GM19467 (cell line): Measurements from ENCODE around the gene PLD4.
A peak's percentile ranks its signal among the peaks of the same experiment; 100 is the strongest.

Experiments
- ATAC-seq: cut with Tn5 transposase; IDR thresholded peaks from one replicate; pipeline ENCODE4 v1.9.1; 2021; ENCODE audit warnings: mild to moderate bottlenecking, moderate library complexity; ENCODE audit not compliant: unreplicated experiment

Gene PLD4

GRCh38 chr14:104973135-104973384 is 48.4 kb downstream of the PLD4 start:
- no peak for ATAC-seq

DNA sequence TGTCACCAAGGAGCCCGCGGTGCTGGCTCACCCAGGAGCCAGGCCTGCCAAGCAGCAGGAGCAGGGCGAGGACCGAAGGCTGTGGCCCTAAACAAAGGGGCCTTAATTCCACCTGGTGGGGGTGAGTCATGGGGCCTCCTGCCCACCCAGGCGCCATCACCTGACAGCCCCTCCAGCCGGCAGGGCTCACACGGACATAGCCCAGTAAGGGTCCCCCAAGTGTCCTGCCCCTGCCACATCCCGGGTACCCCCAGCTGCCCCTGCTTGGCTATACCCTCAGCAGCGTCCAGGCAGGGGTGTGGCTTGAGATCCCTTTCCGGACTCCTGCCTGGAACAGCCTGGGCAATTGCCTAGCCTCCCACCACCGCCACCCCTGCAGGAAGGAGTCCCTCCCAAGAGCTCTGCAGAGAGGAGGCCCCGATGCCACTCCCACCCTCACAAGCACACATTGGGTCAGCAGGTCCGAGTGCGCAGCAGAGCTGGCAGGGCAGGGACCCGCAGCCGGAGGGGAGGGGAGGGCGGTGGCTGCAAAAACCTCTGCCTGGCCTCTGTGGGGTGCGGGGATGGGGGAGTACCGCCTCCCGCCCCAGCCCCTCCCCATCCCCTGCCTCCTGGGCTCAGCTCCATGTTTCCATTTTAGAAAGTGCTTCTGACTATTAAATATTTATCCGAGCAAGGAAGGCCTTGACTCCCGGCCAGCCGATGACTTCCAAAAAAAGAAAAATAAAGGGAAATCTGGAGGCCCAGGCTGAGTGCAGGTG is 48.9 kb downstream of the PLD4 start:
- ATAC-seq, result no peak

DNA sequence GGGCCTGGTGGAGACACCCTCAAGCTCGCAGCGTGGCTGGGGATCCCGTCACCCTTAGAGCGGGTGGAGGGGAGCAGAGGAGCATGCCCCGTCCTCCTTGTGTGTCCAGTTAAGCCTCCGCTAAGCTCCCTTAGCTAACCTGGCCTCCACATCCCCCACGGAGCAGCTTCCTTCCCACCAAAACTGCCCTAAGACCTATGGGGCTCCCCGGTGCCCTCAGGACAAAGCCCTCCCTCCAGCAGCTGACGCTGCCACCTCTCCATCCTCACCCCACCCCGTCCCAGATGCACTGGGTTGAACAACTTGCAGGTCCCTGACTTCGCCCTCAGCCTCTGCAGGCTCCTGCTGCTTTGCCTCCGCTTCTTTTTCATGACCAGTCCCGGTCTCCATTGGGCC is 49.5 kb downstream of the PLD4 start:
- ATAC-seq, result no peak

DNA sequence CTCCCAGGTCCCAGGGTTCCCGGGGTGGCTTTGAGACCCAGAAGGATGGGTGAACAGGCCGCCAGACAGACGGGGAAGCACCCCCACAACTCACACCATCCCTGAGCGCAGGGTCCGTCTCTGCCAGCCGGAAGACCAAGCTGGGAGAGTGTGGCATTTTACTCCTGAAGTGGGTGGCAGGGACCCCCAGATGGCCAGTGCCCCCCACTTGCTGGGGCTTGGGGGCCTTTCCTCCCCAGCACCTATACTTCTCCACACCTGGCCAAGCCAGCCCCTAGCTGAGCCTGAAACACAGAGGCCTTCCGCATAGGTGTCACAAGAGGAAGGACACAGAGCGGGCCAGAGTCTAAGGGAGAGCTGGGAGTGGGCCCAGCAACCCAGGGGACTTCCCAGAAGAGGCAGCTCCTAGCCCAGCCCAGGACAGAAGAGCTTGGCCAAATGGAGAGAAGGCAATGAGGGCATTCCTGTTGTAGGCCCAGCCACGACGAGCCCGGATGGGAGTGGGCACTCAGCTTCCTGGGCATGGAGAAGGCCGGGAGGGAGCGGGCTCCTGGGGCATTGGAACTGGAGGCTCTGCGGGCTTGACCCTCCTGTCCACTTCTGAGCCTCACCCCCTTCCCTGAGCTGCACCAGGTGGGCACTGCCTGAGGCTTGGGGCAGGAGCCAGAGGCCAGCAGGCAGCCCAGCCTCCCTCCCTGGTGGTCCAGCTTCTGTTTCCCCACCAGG is 50.1 kb downstream of the PLD4 start:
- ATAC-seq, result no peak

GRCh38 chr14:104975481-104976197 is 51.0 kb downstream of the PLD4 start:
- ATAC-seq, result no peak

DNA sequence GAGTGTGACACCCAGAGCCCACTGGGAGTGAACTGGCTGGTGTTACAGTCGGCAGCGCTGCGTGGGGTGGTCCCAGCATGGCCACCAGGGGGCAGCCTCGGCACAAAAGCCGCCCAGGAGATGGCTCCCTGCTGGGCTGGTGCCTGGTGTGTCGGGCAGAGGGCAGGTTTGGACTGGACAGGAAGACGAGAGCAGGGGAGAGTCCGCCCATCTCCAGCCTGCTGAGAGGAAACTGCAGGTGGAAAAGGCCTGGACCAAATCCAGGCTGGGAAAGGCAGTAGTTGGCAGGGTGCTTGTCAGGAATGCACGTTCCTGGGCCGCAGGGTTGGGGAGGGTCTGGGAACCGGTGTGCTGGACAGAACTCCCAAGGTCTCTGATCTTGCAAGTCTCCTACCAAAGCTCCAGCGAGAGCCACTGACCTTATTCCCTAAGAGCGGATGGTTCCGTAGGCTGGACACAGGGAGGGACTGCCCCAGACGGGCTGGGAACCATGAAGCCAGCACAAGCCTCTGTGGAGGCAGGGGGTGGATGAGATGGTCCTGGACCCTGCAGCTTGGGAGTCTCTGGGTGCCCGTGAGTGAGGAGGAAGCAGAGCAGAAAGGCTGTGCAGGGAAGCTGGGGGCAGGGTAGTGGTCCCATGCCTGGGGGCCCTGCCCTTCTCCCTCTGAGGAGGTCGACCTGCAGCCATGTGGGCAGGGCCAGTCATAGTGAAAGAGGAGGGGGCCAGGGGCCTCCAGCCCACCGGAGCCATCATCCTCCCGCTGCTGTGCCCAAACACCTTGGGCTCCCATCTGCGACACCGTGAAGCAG is 51.7 kb downstream of the PLD4 start:
- ATAC-seq, result peak; percentile 50

- no peak for ATAC-seq
Measured at GRCh38 chr14:104977008-104977680, 52.5 kb downstream of the PLD4 start.

GRCh38 chr14:104977681-104978653 is 53.3 kb downstream of the PLD4 start, which contains the start of gene AHNAK2:
Gene AHNAK2 (minus strand): TSS chr14:104978374. CDS start chr14:104978237, 137 bp downstream.
- ATAC-seq, result no peak

DNA sequence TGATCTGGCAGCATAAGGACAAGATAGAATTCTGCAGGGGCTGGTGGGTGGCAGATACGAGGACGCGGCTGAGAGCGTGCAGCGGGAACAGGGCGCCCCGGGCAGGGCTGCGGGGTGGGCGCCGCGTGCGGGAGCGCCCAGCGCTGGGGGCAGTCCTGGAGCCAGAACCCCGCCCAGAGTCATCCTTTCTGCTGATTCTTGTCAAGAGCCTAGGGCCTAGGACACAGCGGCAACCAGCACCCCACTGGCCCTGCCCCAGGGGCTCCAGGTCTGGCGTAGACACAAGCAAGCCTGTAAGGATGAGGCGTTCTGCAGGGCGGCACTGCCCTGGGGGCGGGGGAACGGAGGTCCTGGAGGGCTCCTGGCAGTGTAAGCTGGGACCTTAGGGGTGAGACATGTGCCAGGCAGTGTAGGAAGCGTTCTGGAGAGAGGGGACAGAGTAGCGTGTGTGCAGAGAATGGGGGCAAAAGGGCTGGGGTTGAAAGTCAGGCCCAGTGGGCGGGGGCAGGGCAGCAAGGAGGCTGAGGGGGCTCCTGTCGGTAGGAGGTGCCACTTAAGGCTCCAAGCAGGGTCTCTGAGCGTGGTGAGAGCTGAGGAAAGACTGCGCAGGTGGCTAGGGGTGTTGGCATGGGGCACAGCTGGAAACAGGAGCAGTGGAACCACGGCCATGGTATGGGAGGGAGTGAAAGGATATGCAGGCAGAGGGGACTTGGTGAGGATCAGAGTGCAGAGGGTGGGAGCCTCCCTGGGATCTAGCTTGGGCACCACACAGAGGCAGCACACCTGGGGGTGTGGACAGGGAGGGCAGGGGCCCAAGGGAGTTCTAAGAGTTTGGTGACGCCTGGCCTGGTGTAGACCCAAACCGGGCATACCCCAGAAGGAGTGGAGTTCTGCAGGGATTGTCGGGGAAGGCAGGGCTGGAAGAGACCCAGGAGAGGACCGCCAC is 54.3 kb downstream of the PLD4 start:
- ATAC-seq, result no peak

- no peak for ATAC-seq
Measured at GRCh38 chr14:104979758-104980610, 55.3 kb downstream of the PLD4 start.

- ATAC-seq, result no peak
Measured at GRCh38 chr14:104980611-104981531, 56.2 kb downstream of the PLD4 start.

DNA sequence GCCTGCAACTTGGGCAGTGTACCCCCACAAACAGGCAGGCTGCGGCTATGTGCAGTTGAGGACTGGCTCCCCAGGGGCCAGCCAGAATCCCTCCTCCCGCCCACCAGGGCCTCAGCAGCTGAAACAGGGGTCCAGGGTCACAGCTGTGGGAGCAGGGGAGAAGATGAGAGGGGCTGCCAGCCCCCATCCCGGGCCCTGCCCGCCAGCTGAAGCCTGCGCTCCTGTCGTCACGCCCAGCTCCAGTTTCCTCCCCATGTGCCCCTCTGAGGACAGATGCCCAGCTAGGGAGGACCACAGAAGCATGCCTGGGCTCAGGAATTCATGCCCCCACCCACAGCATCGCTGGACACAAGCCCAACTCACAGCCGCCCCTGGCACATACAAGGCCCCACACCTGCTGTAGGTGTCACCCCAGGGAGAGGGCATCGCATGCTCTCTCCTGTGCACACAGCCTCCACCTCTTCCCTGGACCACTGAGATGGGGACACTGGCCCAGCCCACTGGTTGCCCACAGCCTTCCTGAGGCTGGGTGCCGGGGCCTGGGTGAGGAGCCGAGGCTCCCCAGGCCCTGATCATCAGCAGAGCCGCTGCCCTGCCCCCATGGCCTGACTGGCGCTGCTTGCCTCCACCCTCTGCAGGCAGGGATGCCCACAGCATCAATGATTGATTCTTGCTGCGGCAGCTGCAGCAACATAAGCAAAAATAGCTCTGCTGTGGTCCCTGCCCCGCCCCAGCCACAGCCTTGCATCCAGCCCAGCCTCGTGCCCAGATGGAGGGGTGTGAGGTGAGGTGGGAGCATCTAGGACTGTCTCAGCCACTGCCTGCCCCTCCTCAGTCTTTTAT is 57.2 kb downstream of the PLD4 start:
- ATAC-seq, result no peak

DNA sequence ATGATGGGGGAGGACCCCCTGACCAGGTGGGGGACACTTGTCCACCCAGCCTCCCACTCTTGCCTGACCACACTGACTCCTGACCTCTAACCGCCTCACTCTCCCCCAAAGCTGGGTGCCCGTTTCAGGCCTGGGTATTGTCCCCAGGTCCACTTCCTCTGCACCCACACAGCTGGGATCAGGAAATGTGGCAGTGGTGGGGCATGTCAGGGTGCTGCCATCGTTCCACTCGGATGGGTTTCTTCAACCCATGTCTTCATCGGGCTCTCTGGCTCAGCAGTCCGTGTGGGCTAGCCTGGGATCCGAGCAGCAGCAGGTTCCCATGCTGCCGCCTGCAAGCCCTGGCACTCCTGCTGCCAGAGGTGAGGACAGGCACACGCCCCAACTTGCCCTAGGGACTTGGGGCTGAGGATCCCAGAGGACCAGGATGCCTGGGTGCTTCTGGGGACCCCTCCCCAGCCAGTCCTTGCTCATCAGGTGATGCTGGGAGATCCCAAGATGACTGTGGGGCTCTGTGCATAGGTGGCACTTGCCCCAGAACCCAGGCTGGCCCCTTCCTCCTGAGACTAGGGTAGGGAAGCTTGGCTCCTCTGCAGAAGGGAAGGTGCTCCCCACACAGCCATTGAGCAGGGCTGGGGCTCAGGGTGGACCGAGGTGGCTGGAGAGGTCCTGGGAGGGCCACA is 58.0 kb downstream of the PLD4 start:
- ATAC-seq, result no peak
